Measurements from ENCODE around the gene LTA.
A peak's percentile ranks its signal among the peaks of the same experiment; 100 is the strongest.

Gene LTA

DNA sequence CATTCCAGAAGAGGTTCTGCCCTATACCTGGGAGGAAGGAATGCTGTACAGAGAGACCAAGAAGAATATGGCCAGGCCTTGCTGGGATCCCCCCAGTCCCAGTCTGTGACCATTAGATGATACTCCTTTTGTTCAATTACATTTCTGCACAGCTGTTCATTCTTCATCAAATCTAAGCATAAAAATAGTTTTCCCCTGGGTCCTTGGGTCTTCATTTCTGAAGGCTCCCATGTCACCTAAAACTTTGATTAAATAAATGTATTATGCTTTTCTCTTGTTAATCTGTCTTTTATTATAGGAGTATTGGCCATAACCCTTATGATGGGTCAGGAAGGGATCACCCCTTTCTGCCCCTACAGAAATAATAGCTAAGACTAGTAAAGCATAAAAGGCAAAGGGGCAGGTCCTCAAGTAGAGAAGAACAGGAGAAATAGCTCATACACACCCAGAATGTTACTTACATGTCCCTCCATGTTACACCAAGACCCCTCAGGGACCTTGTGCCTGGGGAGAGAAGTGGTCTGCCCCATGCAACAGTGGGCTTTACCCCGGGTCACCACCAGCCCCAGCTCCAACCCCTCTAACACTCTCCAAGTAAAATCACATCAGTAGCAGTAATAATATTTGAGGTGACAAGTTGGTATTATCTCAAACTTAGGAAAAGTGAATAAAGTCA, 2.1 kb upstream of the LTA start:
- no peak for DNase-seq (ENCODE audit: low read depth)

DNA sequence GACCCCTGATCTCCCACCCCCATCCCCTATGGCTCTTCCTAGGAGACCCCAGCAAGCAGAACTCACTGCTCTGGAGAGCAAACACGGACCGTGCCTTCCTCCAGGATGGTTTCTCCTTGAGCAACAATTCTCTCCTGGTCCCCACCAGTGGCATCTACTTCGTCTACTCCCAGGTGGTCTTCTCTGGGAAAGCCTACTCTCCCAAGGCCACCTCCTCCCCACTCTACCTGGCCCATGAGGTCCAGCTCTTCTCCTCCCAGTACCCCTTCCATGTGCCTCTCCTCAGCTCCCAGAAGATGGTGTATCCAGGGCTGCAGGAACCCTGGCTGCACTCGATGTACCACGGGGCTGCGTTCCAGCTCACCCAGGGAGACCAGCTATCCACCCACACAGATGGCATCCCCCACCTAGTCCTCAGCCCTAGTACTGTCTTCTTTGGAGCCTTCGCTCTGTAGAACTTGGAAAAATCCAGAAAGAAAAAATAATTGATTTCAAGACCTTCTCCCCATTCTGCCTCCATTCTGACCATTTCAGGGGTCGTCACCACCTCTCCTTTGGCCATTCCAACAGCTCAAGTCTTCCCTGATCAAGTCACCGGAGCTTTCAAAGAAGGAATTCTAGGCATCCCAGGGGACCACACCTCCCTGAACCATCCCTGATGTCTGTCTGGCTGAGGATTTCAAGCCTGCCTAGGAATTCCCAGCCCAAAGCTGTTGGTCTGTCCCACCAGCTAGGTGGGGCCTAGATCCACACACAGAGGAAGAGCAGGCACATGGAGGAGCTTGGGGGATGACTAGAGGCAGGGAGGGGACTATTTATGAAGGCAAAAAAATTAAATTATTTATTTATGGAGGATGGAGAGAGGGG, 1.4 kb downstream of the LTA start:
- DNase-seq (ENCODE audit: low read depth): no peak

- DNase-seq (ENCODE audit: low read depth): no peak
These were observed 2.3 kb downstream of the LTA start for GRCh38 chr6:31574106-31575061.

- peak; percentile 64 for DNase-seq (ENCODE audit: low read depth)
These were observed 3.3 kb downstream of the LTA start, which contains the start of gene TNF for GRCh38 chr6:31575335-31575901. TNF (plus strand) TSS chr6:31575565; CDS start chr6:31575742, 177 bp downstream.

- no peak for DNase-seq (ENCODE audit: low read depth)
These were observed 4.0 kb downstream of the LTA start for GRCh38 chr6:31575952-31576685.

DNA sequence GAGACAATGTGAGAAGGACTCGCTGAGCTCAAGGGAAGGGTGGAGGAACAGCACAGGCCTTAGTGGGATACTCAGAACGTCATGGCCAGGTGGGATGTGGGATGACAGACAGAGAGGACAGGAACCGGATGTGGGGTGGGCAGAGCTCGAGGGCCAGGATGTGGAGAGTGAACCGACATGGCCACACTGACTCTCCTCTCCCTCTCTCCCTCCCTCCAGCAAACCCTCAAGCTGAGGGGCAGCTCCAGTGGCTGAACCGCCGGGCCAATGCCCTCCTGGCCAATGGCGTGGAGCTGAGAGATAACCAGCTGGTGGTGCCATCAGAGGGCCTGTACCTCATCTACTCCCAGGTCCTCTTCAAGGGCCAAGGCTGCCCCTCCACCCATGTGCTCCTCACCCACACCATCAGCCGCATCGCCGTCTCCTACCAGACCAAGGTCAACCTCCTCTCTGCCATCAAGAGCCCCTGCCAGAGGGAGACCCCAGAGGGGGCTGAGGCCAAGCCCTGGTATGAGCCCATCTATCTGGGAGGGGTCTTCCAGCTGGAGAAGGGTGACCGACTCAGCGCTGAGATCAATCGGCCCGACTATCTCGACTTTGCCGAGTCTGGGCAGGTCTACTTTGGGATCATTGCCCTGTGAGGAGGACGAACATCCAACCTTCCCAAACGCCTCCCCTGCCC, 4.9 kb downstream of the LTA start:
- no peak for DNase-seq (ENCODE audit: low read depth)

DNA sequence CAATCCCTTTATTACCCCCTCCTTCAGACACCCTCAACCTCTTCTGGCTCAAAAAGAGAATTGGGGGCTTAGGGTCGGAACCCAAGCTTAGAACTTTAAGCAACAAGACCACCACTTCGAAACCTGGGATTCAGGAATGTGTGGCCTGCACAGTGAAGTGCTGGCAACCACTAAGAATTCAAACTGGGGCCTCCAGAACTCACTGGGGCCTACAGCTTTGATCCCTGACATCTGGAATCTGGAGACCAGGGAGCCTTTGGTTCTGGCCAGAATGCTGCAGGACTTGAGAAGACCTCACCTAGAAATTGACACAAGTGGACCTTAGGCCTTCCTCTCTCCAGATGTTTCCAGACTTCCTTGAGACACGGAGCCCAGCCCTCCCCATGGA, 5.5 kb downstream of the LTA start:
- DNase-seq (ENCODE audit: low read depth): no peak

- no peak for DNase-seq (ENCODE audit: low read depth)
These were observed 6.4 kb downstream of the LTA start for GRCh38 chr6:31578184-31579118.

GRCh38 chr6:31579119-31579505, 7.0 kb downstream of the LTA start:
- no peak for DNase-seq (ENCODE audit: low read depth)

- no peak for DNase-seq (ENCODE audit: low read depth)
These were observed 7.7 kb downstream of the LTA start for GRCh38 chr6:31579546-31580437.

GRCh38 chr6:31580438-31580740, 8.3 kb downstream of the LTA start:
- no peak for DNase-seq (ENCODE audit: low read depth)

GRCh38 chr6:31580807-31581433, 8.8 kb downstream of the LTA start:
- DNase-seq (ENCODE audit: low read depth): peak; percentile 88

DNA sequence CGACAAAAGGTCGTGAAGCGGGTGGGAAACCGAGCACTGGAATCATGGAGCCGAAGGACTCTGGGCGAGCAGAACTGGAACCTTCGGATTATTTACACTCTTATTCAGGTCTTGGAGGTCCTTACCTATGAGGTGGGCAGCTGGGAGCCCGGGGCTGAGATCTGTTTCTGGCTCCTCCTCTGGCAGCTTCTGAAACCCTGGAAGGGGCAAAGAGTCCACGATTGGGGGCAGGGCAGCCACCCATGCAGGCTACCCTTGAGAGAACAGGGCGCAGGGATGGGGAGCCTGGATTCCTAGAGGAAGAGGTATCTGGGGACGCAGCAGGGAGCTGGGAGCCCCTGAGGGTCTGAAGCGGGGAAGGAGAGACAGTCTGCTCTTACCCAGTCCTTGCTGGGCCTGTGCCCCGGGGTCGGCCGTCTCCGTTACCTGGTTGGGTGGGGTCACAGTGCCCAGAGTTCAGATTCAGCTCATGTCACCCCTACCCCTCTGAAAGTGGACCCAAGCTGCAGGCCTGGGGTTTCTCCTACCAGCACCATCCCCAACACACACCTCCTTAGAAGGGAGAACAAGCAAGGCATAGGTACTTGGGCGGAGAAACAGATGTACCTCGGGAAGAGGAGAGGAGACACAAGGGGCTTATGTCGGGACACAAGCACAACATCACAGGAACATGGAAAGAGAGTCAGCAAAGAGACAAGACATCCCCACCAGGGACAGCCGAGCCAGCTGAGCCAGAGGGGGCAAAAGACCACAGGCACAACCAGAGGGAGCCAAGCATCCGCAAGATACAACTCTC, 9.5 kb downstream of the LTA start:
- no peak for DNase-seq (ENCODE audit: low read depth)

- DNase-seq (ENCODE audit: low read depth): peak; percentile 63
These were observed 10.1 kb downstream of the LTA start, which contains the start of gene LTB for GRCh38 chr6:31582230-31582643. LTB (minus strand) TSS chr6:31582424; CDS start chr6:31582417, 7 bp downstream.

- no peak for DNase-seq (ENCODE audit: low read depth)
These were observed 13.4 kb downstream of the LTA start for GRCh38 chr6:31585491-31585890.

GRCh38 chr6:31586008-31586407, 13.9 kb downstream of the LTA start, which contains the start of gene LST1:
LST1 (plus strand) TSS chr6:31586277; CDS start chr6:31587300, 1,023 bp downstream.
- no peak for DNase-seq (ENCODE audit: low read depth)
